GM23338 (cell line): Measurements from ENCODE around the gene ZFR2. TPM values are rescaled to one million over a fixed set of nuclear protein-coding genes. Genes with fewer than 3 reads are reported as not detected.
"Not testable (repeated sequence)": the region's sequence is repeated elsewhere in the genome, so short reads cannot be mapped to it uniquely, and the experiment has no call there.

Experiments used
- ATAC-seq: fragments of 200-7000 bp; cut with Tn5 transposase; 3 replicates; pipeline ENCODE4 v1.9.1; 2020
- DNase-seq: peaks from one replicate; pipeline ENCODE4 v3.0.0-alpha.2; 2015; ENCODE audit warnings: low spot score
- H2AFZ ChIP-seq: fragments of 200-600 bp; sonication (generic); 2 replicates; pipeline ENCODE4 v1.8.0; 2016; ENCODE audit warnings: antibody characterized with exemption, mild to moderate bottlenecking, moderate library complexity
- H3F3A ChIP-seq: fragments of 200-600 bp; sonication (generic); replicated peaks from 2 replicates; pipeline ENCODE4 v1.8.0; 2017; ENCODE audit warnings: antibody characterized with exemption, mixed run types, low read depth
- H3K27ac ChIP-seq: fragments of 200-600 bp; sonication (generic); 2 replicates; pipeline ENCODE4 v1.6.1; 2016; ENCODE audit warnings: low read depth
- H3K27me3 ChIP-seq: fragments of 200-600 bp; sonication (generic); 2 replicates; pipeline ENCODE4 v1.8.0; 2016; ENCODE audit warnings: mild to moderate bottlenecking, mixed run types, moderate library complexity; ENCODE audit not compliant: insufficient read depth
- H3K36me3 ChIP-seq: fragments of 200-600 bp; sonication (generic); 2 replicates; pipeline ENCODE4 v1.8.0; 2016; ENCODE audit warnings: mild to moderate bottlenecking; ENCODE audit not compliant: insufficient read depth
- H3K4me1 ChIP-seq: fragments of 200-600 bp; sonication (generic); 2 replicates; pipeline ENCODE4 v1.8.0; 2016; ENCODE audit warnings: mild to moderate bottlenecking, moderate library complexity; ENCODE audit not compliant: insufficient read depth
- H3K4me2 ChIP-seq: fragments of 200-600 bp; sonication (generic); 2 replicates; pipeline ENCODE4 v1.7.1; 2017; ENCODE audit warnings: mixed run types
- H3K4me3 ChIP-seq: fragments of 200-600 bp; sonication (generic); 2 replicates; pipeline ENCODE4 v1.6.1; 2016; ENCODE audit warnings: mixed run types
- H3K79me2 ChIP-seq: fragments of 200-600 bp; sonication (generic); replicated peaks from 2 replicates; pipeline ENCODE4 v1.8.0; 2017; ENCODE audit warnings: mild to moderate bottlenecking; ENCODE audit not compliant: insufficient read depth
- H3K9me2 ChIP-seq: fragments of 200-600 bp; sonication (generic); 2 replicates; pipeline ENCODE4 v1.8.0; 2017; ENCODE audit not compliant: insufficient read depth
- H4K20me1 ChIP-seq: fragments of 200-600 bp; sonication (generic); replicated peaks from 2 replicates; pipeline ENCODE4 v1.8.0; 2017; ENCODE audit warnings: mild to moderate bottlenecking; ENCODE audit not compliant: insufficient read depth
- H3K27ac Mint-ChIP-seq: 2 replicates; pipeline ENCODE4 v1.8.0; 2020; ENCODE audit warnings: inconsistent platforms, mild to moderate bottlenecking, moderate library complexity, mixed read lengths
- H3K27me3 Mint-ChIP-seq: 3 replicates; pipeline ENCODE4 v1.8.0; 2022; ENCODE audit warnings: low read depth, mild to moderate bottlenecking, moderate library complexity, mixed read lengths, inconsistent platforms; ENCODE audit not compliant: insufficient read depth, poor library complexity
- H3K36me3 Mint-ChIP-seq: 3 replicates; pipeline ENCODE4 v1.8.0; 2021; ENCODE audit warnings: low read depth, mild to moderate bottlenecking, inconsistent platforms, moderate library complexity, mixed read lengths
- H3K4me1 Mint-ChIP-seq: 3 replicates; pipeline ENCODE4 v1.8.0; 2020; ENCODE audit warnings: mild to moderate bottlenecking, inconsistent platforms, mixed read lengths
- H3K4me3 Mint-ChIP-seq: 3 replicates; pipeline ENCODE4 v1.8.0; 2021; ENCODE audit warnings: moderate library complexity, mild to moderate bottlenecking, inconsistent platforms, mixed read lengths
- H3K9me3 Mint-ChIP-seq: 3 replicates; pipeline ENCODE4 v1.8.0; 2020; ENCODE audit warnings: moderate library complexity, mild to moderate bottlenecking, inconsistent platforms, mixed read lengths
- CTCF ChIP-seq, 2 experiments: fragments of 200-600 bp in 1 of 2; sonication (generic) in 1 of 2; conservative IDR thresholded peaks; 2 replicates each; pipeline versions ENCODE4 v1.5.1 to v1.6.1; 2016 to 2017; ENCODE audit warnings: antibody characterized with exemption in 2 of 2, low read depth in 2 of 2, mild to moderate bottlenecking in 2 of 2, moderate library complexity in 1 of 2
- REST ChIP-seq: IDR thresholded peaks from one replicate; pipeline ENCODE4 v1.6.1; 2018; ENCODE audit warnings: antibody characterized with exemption; ENCODE audit not compliant: unreplicated experiment
- ZNF114 ChIP-seq: fragments of 250-450 bp; sonication (Bioruptor Pico); IDR thresholded peaks from 2 replicates; pipeline ENCODE4 v1.5.0; 2020; ENCODE audit warnings: mild to moderate bottlenecking, moderate library complexity
- polyA plus RNA-seq: library from polyadenylated mRNA; unstranded; fragments of >200 nt; fragmentation: Nextera tagmentation; extraction: Ambion mirVana; gene quantifications from 2 replicates; pipeline ENCODE4 v1.2.1, GENCODE V29; 2016
- total RNA-seq: library from RNA; depleted of rRNA; stranded (reverse); fragments of >200 nt; shearing (Covaris generic); gene quantifications from 2 replicates; pipeline ENCODE4 v1.2.3, GENCODE V29; 2014

The ZFR2 gene
- total and polyA plus RNA-seq, 2 experiments from 2014 or later, result 15.8 to 31.3 TPM

DNA sequence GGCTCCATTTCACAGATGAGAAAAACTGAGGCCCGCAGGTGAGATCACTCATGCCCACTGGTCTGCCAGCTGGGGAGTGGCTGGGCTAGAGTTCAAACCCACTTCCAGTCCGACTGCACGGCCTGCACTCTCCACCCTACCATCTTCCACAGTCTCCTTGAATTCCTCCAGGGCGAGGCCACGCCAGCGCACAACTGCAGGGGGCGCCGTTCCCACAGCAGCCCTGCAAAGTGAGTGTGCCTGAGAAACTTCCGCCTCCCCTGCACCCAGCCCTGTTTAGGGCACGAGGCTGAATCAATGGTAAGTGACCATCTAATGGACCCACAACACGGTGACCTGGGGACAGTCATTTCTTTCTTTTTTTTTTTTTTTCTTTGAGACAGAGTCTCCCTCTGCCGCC is 10.8 kb upstream of the ZFR2 start:
- Histone ChIP-seq H3K4me1 (no peaks in the 10 kb centered on the region), H3F3A (peaks cover 6% of the 10 kb centered on the region; the same call in 1 of the 2 replicates), H3K4me2 (peak overlapping the region; percentile 97; the same call in 1 of the 2 replicates), H3K27ac (no peak overlapping the region), H4K20me1 (peaks cover 7% of the 10 kb centered on the region), H3K4me3 (no peak overlapping the region), H3K79me2 (peaks cover 8% of the 10 kb centered on the region; the same call in 1 of the 2 replicates), H3K27me3 (no peaks in the 10 kb centered on the region), H2AFZ (no peak overlapping the region), H3K9me2 (no peaks in the 10 kb centered on the region), H3K36me3 (no peaks in the 10 kb centered on the region; the same call in 1 of the 2 replicates)
- H3K4me1 Mint-ChIP-seq, result peaks cover 8% of the 10 kb centered on the region
- DNase-seq (no peak), ATAC-seq (no peak)
- no peak overlapping the region for H3K27ac Mint-ChIP-seq
- peaks cover 25% of the 10 kb centered on the region for H3K27me3 Mint-ChIP-seq
- peaks cover 2% of the 10 kb centered on the region; the same call in 1 of the 3 replicates for H3K36me3 Mint-ChIP-seq
- TF ChIP-seq REST (no peak), ZNF114 (no peak), CTCF (conservative IDR thresholded peaks at IDR 0.05; ENCODE audit: low read depth in 2 of 2) (peak; percentile 67 to 80)
- no peaks in the 10 kb centered on the region; the same call in 2 of the 3 replicates for H3K9me3 Mint-ChIP-seq
- H3K4me3 Mint-ChIP-seq, result peak overlapping the region; percentile 49; the same call in 2 of the 3 replicates

DNA sequence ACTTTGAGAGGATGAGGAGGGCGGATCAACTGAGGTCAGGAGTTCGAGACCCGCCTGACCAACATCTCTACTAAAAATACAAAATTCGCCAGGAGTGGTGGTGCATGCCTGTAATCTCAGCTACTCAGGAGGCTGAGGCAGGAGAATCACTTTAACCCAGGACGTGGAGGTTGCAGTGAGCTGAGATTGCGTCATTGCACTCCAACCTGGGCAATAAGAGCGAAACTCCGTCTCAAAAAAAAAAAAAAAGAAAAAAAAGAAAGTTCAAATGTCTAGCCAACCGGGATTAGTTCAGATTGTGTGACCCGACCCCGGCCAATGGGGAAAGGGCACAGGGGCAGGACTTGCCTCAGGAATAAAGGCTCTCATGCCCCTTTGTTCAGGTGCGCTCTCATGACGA is 5.9 kb upstream of the ZFR2 start:
- H3K79me2 ChIP-seq, ATAC-seq, H3K4me3 Mint-ChIP-seq, DNase-seq, H3K9me3 Mint-ChIP-seq, H3K4me1 ChIP-seq, H3K4me1 Mint-ChIP-seq, H3K36me3 Mint-ChIP-seq, H2AFZ ChIP-seq, H4K20me1 ChIP-seq, H3F3A ChIP-seq, H3K27me3 ChIP-seq, H3K36me3 ChIP-seq, H3K9me2 ChIP-seq, H3K27ac Mint-ChIP-seq, H3K4me2 ChIP-seq, H3K27ac ChIP-seq, H3K4me3 ChIP-seq: not testable (repeated sequence)
- H3K27me3 Mint-ChIP-seq, result peaks cover 25% of the 10 kb centered on the region

DNA sequence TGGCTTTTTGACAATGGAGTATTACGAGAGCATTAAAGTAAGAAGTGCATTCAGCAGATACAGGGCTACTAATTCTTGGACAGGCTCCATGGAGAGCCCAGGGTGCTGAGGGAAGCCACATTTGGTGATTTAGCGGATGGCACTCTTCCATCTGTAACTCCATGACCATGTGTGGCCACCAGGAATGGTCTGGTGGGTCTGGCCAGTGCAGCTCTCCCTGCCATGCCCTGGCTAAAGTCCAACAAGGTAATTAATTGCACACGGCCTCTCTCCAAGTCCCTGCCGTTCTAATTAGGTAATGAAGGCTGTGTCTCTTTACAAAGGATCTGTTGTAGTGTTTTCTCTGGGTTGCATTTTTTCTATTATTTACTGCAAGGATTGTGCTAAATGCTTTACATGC is 4.3 kb upstream of the ZFR2 start:
- Histone ChIP-seq H3K9me2 (no peaks in the 10 kb centered on the region), H2AFZ (no peak overlapping the region), H3K4me2 (no peak overlapping the region), H3F3A (peaks cover 10% of the 10 kb centered on the region), H3K36me3 (no peaks in the 10 kb centered on the region), H3K4me3 (no peak overlapping the region), H3K27ac (no peak overlapping the region), H4K20me1 (no peaks in the 10 kb centered on the region), H3K27me3 (peaks cover 12% of the 10 kb centered on the region), H3K79me2 (no peaks in the 10 kb centered on the region), H3K4me1 (peaks cover under 1% of the 10 kb centered on the region)
- H3K4me3 Mint-ChIP-seq, result no peak overlapping the region
- peaks cover 18% of the 10 kb centered on the region for H3K9me3 Mint-ChIP-seq
- H3K27ac Mint-ChIP-seq, result no peak overlapping the region
- peaks cover 8% of the 10 kb centered on the region for H3K36me3 Mint-ChIP-seq
- peaks cover 35% of the 10 kb centered on the region for H3K27me3 Mint-ChIP-seq
- ATAC-seq, result no peak
- H3K4me1 Mint-ChIP-seq, result peaks cover 3% of the 10 kb centered on the region
- no peak for DNase-seq
- TF ChIP-seq ZNF114, result no peak
- TF ChIP-seq REST, result no peak
